Endothelial cell of umbilical vein (primary cell): Measurements from ENCODE around the gene MFN1. TPM values are rescaled to one million over a fixed set of nuclear protein-coding genes. Genes with fewer than 3 reads are reported as not detected.
A peak's percentile ranks its signal among the peaks of the same experiment; 100 is the strongest.

Experiments
- BruUV-seq: library from RNA; stranded (reverse); fragments of 400-500 nt; replicated peaks from 2 replicates; lab custom pipeline; 2021; lab: Mats Ljungman, UMichigan
- CTCF ChIA-PET: fragments of 300-600, 350-600 bp; sonication (Branson Sonifier 250); formaldehyde crosslinking; loops from one replicate; lab custom pipeline; 2021; ENCODE audit warnings: antibody characterized with exemption, inconsistent platforms; lab: Charles Lee
- POLR2A ChIA-PET: fragments of 300-600, 350-600 bp; sonication (Branson Sonifier 250); formaldehyde crosslinking; loops from one replicate; lab custom pipeline; 2021; ENCODE audit warnings: antibody characterized with exemption, inconsistent platforms; lab: Charles Lee
- DNase-seq: peaks from one replicate; pipeline ENCODE4 v3.0.0-alpha.2; 2011; ENCODE audit warnings: low read depth, low spot score
- FAIRE-seq: peaks from 2 replicates; lab custom pipeline; 2011; peaks lifted over from hg19 to GRCh38; lab: Jason Lieb, UNC
- H2AFZ ChIP-seq: 2 replicates; pipeline ENCODE4 v1.6.0; 2012; ENCODE audit warnings: low read depth, low read length, control low read depth, inconsistent platforms
- H3K27ac ChIP-seq: 2 replicates; pipeline ENCODE4 v1.5.1; 2011; ENCODE audit warnings: low read depth, mild to moderate bottlenecking, control low read depth, low read length, moderate library complexity; ENCODE audit not compliant: insufficient read depth
- H3K27me3 ChIP-seq, 2 experiments: 2 replicates each; pipeline versions ENCODE4 v1.6.0 to v1.6.1; 2011; ENCODE audit warnings: low read length in 2 of 2, mixed read lengths in 1 of 2; ENCODE audit not compliant: control insufficient read depth in 2 of 2, insufficient read depth in 2 of 2
- H3K36me3 ChIP-seq, 2 experiments: 2 replicates in 1 of 2; 3 replicates in 1 of 2; pipeline ENCODE4 v1.5.1; 2011; ENCODE audit warnings: low read length in 2 of 2, mild to moderate bottlenecking in 1 of 2, moderate library complexity in 1 of 2; ENCODE audit not compliant: control insufficient read depth in 2 of 2, insufficient read depth in 2 of 2; ENCODE audit errors: extremely low read depth in 1 of 2
- H3K4me1 ChIP-seq: 3 replicates; pipeline ENCODE4 v1.5.1; 2011; ENCODE audit warnings: mild to moderate bottlenecking, low read length; ENCODE audit not compliant: control insufficient read depth, insufficient read depth; ENCODE audit errors: extremely low read depth
- H3K4me2 ChIP-seq: 2 replicates; pipeline ENCODE4 v1.6.1; 2011; ENCODE audit warnings: low read length, control low read depth, mixed read lengths; ENCODE audit not compliant: insufficient read depth
- H3K4me3 ChIP-seq, 3 experiments: fragments of 200-600 bp in 1 of 3; sonication (generic), shearing (Covaris generic) in 1 of 3; replicated peaks in 1 of 3; 2 replicates each; pipeline ENCODE4 v1.5.1; 2011 to 2016; ENCODE audit warnings: control low read depth in 3 of 3, low read length in 3 of 3, mild to moderate bottlenecking in 2 of 3, inconsistent platforms in 1 of 3, low read depth in 1 of 3, moderate library complexity in 1 of 3; ENCODE audit not compliant: insufficient read depth in 1 of 3
- H3K79me2 ChIP-seq: 2 replicates; pipeline ENCODE4 v1.6.0; 2012; ENCODE audit warnings: low read length, inconsistent platforms; ENCODE audit not compliant: control insufficient read depth, insufficient read depth
- H3K9ac ChIP-seq: replicated peaks from 2 replicates; pipeline ENCODE3; 2011; ENCODE audit warnings: low read length, control low read depth; ENCODE audit not compliant: insufficient read depth; ENCODE audit errors: extremely low read depth
- H3K9me1 ChIP-seq: replicated peaks from 3 replicates; pipeline ENCODE4 v1.6.0; 2011; ENCODE audit warnings: mild to moderate bottlenecking, low read length; ENCODE audit not compliant: control insufficient read depth, insufficient read depth; ENCODE audit errors: extremely low read depth
- H3K9me3 ChIP-seq: replicated peaks from 2 replicates; pipeline ENCODE4 v1.5.1; 2012; ENCODE audit warnings: low read length, inconsistent platforms; ENCODE audit not compliant: control insufficient read depth, insufficient read depth
- H4K20me1 ChIP-seq: replicated peaks from 2 replicates; pipeline ENCODE3; 2011; ENCODE audit warnings: mild to moderate bottlenecking, low read length; ENCODE audit not compliant: control insufficient read depth, insufficient read depth; ENCODE audit errors: extremely low read depth
- EZH2 ChIP-seq: IDR thresholded peaks from 2 replicates; pipeline ENCODE4 v1.6.1; 2012; ENCODE audit warnings: borderline replicate concordance, low read depth, mild to moderate bottlenecking, moderate library complexity, low read length, inconsistent platforms; ENCODE audit not compliant: severe bottlenecking
- FOS ChIP-seq: IDR thresholded peaks from 2 replicates; pipeline ENCODE4 v1.6.1; 2011; ENCODE audit warnings: mild to moderate bottlenecking, low read length, moderate library complexity, borderline replicate concordance; ENCODE audit not compliant: insufficient read depth
- GATA2 ChIP-seq: IDR thresholded peaks from 2 replicates; pipeline ENCODE4 v1.7.0; 2011; ENCODE audit warnings: low read depth, mild to moderate bottlenecking, moderate library complexity, mixed read lengths, low read length; ENCODE audit not compliant: insufficient read length, insufficient read depth
- JUN ChIP-seq: IDR thresholded peaks from 2 replicates; pipeline ENCODE4 v1.6.1; 2011; ENCODE audit warnings: borderline replicate concordance, low read depth; ENCODE audit not compliant: insufficient read length, insufficient read depth
- MYC ChIP-seq: IDR thresholded peaks from one replicate; pipeline ENCODE4 v1.6.1; 2011; ENCODE audit warnings: mild to moderate bottlenecking, low read depth, low read length
- POLR2A ChIP-seq: IDR thresholded peaks from 2 replicates; pipeline ENCODE4 v1.6.1; 2012; ENCODE audit warnings: low read depth, mild to moderate bottlenecking, control low read depth, low read length
- POLR2AphosphoS5 ChIP-seq: IDR thresholded peaks from 2 replicates; pipeline ENCODE4 v1.6.1; 2012; ENCODE audit warnings: low read depth, mild to moderate bottlenecking, control low read depth, low read length, moderate library complexity; ENCODE audit not compliant: insufficient read depth
- dilution Hi-C: fragments of 300-500 bp; cut with MboI; formaldehyde crosslinking; loops from one replicate; pipeline ENCODE4 v1.15.0; 2019; ENCODE audit warnings: low sequenced_read_pairs; ENCODE audit not compliant: extremely low pct_ligation_motif_present
- intact Hi-C: fragments of 100-400 bp; cut with micrococcal nuclease; formaldehyde crosslinking; loops from one replicate; pipeline ENCODE4 v1.10.0; 2022
- polyA plus RNA-seq, 4 experiments: library from polyadenylated mRNA; depleted of rRNA in 3 of 4; stranded (reverse) in 3 of 4; unstranded in 1 of 4; fragments of >200 nt; gene quantifications; 2 replicates each; pipeline versions ENCODE4 v1.2.1 to v1.2.3, GENCODE V29; 2011 to 2012; ENCODE audit warnings: missing spikeins in 1 of 4
- total RNA-seq: library from RNA; stranded (reverse); gene quantifications from 2 replicates; pipeline ENCODE4 v1.2.3, GENCODE V29; 2021
- TF ChIP-seq, protein P1 (sequence below), 2 donors: IDR thresholded peaks; 1 replicate in 1 of 2; 2 replicates in 1 of 2; pipeline ENCODE4 v1.5.1; 2011; ENCODE audit warnings: low read length in 2 of 2, mild to moderate bottlenecking in 2 of 2, moderate library complexity in 2 of 2, control low read depth in 1 of 2, inconsistent platforms in 1 of 2, low read depth in 1 of 2; ENCODE audit not compliant: insufficient read depth in 1 of 2; ENCODE audit errors: extremely low read depth in 1 of 2
- TF ChIP-seq, protein P2 (sequence below): IDR thresholded peaks from 2 replicates; pipeline ENCODE4 v1.6.1; 2011; ENCODE audit not compliant: insufficient read depth, insufficient read length

MFN1 gene
- total and polyA plus RNA-seq, 2 donors (not counting 3 experiments of a cell fraction or from before 2014, with no cell fraction given), result 11.6 to 42.9 TPM

DNA sequence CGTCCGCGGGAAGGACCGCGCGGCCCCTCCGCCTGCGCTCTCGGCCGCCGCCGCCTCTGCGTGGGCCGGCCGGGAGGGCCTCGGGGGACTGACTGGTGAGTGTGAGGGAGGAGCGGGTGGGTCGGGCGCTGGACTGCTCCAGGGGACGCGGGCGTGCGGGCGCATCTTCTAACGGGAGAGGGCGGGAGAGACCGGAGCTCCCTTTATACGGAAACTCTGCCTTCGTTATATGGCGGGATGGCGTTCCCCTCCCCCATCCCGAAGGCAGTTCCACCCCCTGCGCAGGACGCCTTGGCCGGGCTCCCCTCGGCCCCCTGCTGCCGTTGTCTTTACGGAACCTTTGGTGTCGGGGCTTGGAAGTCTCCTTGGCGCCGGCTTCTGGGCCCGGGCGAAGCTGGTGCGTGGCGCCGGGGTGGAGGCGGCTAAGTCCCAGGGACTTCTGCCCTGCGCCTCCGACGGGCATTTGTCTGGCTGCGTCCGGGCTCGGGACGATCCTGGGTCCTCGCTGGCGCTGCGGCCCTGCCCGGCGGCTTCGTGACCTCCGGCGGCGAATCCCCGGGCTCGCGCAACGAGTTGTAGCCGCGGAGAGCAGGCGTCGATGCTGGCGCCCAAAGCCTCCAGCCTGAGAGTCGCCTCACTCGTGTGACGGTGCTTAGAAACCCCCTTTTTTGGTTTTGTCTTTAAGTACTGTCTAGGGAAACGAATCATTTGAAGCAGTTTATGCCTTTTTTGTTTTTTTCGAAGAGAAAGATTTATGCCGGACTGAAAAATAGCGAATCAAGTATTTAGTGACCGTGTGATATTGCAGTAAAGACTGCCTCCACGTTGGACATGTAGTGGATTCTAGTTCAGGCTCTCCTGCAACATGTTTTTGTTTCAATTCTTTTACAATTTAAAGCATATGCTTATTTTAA lies 24.1 kb upstream of the MFN1 start:
- intact Hi-C loops, result loop anchor here (1.0 to 2.0 kb wide), 3 partner anchors 24 to 239 kb away; partner anchors contain the start of genes ACTL6A, GNB4 and MFN1
- Histone ChIP-seq H3K9me1 (no peaks in the 10 kb centered on the region), H3K36me3 (peaks cover 0 to 4% of the 10 kb centered on the region in 2 experiments), H3K4me1 (peaks cover 19% of the 10 kb centered on the region), H2AFZ (peak overlapping the region; percentile 66), H3K9me3 (no peaks in the 10 kb centered on the region), H3K79me2 (peaks cover 46% of the 10 kb centered on the region), H3K27ac (peak overlapping the region; percentile 74), H3K27me3 (no peaks in the 10 kb centered on the region), H3K4me3 (peak overlapping the region; percentile 70 to 90 (median 87)), H4K20me1 (no peaks in the 10 kb centered on the region), H3K4me2 (peak overlapping the region; percentile 99), H3K9ac (peak overlapping the region; percentile 94)
- TF ChIP-seq POLR2AphosphoS5 (no peak), POLR2A (peak; percentile 29)
- FAIRE-seq, result peak; percentile 48
- no TSS peak for BruUV-seq
- POLR2A ChIA-PET, result interaction anchor here (0.6 kb wide), 1 partner anchor 176 kb away, joined by 3 read pairs; no protein-coding TSS in a partner anchor
- CTCF ChIA-PET, result interaction anchor here (1.0 to 1.4 kb wide), 5 partner anchors 8 to 308 kb away, joined by 3 to 9 read pairs (median 4); partner anchors contain the start of genes ACTL6A and MFN1
- dilution Hi-C loops, result no loop called here
- peak; percentile 74 for DNase-seq

DNA sequence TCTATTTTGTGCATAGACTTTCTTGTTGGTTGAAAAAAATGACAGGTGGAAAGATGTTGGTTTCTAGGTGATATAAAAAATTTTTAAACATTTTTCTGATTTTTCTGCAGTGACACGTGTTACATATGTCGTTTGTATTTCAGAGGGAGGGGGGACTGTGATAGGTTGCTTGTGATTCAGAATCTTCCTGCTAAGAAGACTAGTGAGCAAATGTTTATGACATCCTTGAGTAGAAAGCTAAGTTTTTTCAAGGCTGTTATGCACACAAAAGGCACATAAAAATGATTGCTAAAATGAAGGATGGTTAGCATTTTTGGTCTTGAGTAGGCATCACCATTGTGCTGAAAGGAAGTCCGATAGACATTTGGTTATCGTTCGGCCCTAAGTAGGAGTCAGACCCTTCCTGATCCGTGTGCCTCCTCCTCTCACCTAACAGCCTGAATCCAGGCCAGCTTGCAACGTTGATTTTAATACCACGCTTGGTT lies 23.2 kb upstream of the MFN1 start:
- H2AFZ ChIP-seq, result no peak overlapping the region
- H3K4me3 ChIP-seq, result peak overlapping the region; percentile 70 to 90 (median 87)
- POLR2A ChIA-PET, result no interaction called here
- DNase-seq (peak; percentile 57), FAIRE-seq (peak; percentile 55)
- peak overlapping the region; percentile 74 for H3K27ac ChIP-seq
- H3K9ac ChIP-seq, result peak overlapping the region; percentile 94
- peaks cover 3 to 8% of the 10 kb centered on the region in 2 experiments for H3K36me3 ChIP-seq
- TF ChIP-seq POLR2AphosphoS5 (no peak), EZH2 (no peak), POLR2A (no peak), GATA2 (no peak), JUN (no peak), MYC (no peak), FOS (no peak)
- TF ChIP-seq, protein P1, sequence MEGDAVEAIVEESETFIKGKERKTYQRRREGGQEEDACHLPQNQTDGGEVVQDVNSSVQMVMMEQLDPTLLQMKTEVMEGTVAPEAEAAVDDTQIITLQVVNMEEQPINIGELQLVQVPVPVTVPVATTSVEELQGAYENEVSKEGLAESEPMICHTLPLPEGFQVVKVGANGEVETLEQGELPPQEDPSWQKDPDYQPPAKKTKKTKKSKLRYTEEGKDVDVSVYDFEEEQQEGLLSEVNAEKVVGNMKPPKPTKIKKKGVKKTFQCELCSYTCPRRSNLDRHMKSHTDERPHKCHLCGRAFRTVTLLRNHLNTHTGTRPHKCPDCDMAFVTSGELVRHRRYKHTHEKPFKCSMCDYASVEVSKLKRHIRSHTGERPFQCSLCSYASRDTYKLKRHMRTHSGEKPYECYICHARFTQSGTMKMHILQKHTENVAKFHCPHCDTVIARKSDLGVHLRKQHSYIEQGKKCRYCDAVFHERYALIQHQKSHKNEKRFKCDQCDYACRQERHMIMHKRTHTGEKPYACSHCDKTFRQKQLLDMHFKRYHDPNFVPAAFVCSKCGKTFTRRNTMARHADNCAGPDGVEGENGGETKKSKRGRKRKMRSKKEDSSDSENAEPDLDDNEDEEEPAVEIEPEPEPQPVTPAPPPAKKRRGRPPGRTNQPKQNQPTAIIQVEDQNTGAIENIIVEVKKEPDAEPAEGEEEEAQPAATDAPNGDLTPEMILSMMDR (IDR thresholded peaks at IDR 0.05; ENCODE audit: extremely low read depth in 1 of 2, insufficient read depth in 1 of 2, low read depth in 1 of 2, low read length in 2 of 2), result no peak
- TF ChIP-seq, protein P2, sequence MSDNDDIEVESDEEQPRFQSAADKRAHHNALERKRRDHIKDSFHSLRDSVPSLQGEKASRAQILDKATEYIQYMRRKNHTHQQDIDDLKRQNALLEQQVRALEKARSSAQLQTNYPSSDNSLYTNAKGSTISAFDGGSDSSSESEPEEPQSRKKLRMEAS, result no peak
- BruUV-seq, result TSS peak; percentile 35
- H3K79me2 ChIP-seq, result peaks cover 50% of the 10 kb centered on the region
- peak overlapping the region; percentile 99 for H3K4me2 ChIP-seq
- intact Hi-C loops, result no loop called here
- no peaks in the 10 kb centered on the region for H3K27me3 ChIP-seq
- no peaks in the 10 kb centered on the region for H3K9me1 ChIP-seq
- H3K9me3 ChIP-seq, result no peaks in the 10 kb centered on the region
- no peaks in the 10 kb centered on the region for H4K20me1 ChIP-seq
- peaks cover 19% of the 10 kb centered on the region for H3K4me1 ChIP-seq
- CTCF ChIA-PET, result interaction anchor here (1.0 to 1.4 kb wide), 3 partner anchors 9 to 308 kb away, joined by 3 to 4 read pairs (median 4); no protein-coding TSS in a partner anchor
- dilution Hi-C loops, result no loop called here
